DMS153 treated with DMSO at 0.1 percent for 48 hours (cell line): ENCODE results near the gene PNMT.
"Not testable (repeated sequence)": the region's sequence is repeated elsewhere in the genome, so short reads cannot be mapped to it uniquely, and the experiment has no call there.

Source experiments
- DNase-seq: peaks from one replicate; lab custom pipeline; 2025; ENCODE audit not compliant: unreplicated experiment; lab: John Stamatoyannopoulos, UW

PNMT gene

DNA sequence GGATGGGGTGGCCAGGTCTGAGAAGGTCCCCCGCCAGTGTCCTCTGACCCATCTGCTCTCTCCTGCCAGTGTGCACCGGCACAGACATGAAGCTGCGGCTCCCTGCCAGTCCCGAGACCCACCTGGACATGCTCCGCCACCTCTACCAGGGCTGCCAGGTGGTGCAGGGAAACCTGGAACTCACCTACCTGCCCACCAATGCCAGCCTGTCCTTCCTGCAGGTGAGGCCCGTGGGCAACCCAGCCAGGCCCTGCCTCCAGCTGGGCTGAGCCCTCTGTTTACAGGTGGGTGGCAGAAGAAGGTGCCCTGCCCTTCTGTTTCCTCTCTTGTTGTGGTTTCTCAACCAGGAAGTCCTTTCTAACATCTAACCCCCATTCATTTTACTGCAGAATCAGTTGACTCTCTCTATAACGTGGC, 38.7 kb downstream of the PNMT start:
- DNase-seq, result no peak

DNA sequence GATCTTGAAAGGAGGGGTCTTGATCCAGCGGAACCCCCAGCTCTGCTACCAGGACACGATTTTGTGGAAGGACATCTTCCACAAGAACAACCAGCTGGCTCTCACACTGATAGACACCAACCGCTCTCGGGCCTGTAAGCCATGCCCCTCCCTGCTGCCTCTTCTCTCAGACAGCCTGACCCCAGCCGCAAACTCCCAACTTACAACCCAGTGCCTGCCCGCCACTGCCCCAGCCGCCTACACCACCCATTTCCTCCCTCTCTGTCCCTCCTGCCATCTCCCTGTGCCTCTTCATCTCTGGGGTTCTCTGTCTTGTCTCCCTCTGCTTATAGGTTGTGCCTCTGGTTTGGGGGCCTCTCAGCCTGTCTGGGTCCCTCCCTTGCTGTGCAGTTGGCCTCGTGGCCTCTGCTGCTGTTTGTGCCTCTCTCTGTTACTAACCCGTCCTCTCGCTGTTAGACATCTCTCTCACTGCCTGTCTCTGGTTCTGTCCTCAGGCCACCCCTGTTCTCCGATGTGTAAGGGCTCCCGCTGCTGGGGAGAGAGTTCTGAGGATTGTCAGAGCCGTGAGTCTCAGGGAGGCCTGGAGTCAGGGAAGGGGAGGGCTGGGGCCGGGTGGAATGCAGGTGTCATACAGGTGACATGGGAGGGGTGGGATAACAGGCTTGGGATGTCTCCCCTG, 41.2 kb downstream of the PNMT start:
- DNase-seq, result no peak

DNA sequence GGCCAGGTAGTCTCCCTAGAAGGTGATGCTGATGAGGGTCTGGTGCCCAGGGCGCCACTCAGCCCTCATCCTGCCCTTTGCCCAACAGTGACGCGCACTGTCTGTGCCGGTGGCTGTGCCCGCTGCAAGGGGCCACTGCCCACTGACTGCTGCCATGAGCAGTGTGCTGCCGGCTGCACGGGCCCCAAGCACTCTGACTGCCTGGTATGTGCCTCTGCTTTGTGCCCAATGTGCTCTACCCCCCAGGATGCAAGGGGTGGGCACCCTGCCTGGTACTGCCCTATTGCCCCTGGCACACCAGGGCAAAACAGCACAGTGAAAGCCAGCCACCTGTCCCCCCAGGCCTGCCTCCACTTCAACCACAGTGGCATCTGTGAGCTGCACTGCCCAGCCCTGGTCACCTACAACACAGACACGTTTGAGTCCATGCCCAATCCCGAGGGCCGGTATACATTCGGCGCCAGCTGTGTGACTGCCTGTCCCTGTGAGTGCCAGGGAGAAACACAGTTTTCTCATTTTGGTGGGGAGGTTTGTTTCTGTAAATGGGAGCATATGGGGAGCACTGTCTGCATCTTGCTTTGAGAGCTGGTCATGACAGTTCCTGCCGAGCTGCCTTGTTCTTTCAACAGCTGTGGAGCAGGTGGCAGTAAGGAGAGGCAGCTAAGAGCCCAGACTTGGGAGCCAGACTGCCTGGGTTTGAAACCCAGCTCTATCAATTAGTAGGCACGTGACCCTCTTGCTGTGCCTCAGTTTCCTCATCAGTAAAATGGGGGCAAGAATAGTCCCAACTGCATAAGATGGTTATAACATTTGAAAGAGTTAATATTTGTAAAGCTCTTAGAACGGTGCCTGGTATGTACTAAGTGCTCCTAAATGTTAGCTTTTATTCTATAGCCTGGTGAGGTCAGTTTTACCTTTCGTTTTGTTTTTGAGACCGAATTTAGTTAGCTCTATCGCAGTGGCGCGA, 42.0 kb downstream of the PNMT start:
- DNase-seq, result no peak

DNA sequence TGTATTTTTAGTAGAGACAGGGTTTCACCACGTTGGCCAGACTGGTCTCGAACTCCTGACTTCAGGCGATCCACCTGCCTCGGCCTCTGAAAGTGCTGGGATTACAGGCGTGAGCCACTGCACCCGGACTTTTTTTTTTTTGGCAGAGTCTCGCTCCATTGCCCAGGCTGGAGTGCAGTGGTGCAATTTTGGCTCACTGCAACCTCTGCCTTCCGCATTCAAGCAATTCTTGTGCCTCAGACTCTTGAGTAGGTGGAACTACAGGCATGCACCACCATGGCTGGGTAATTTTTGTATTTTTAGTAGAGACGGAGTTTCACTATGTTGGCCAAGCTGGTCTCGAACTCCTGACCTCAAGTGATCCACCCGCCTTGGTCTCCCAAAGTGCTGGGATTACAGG, 42.8 kb downstream of the PNMT start:
- DNase-seq, result not testable (repeated sequence)

DNA sequence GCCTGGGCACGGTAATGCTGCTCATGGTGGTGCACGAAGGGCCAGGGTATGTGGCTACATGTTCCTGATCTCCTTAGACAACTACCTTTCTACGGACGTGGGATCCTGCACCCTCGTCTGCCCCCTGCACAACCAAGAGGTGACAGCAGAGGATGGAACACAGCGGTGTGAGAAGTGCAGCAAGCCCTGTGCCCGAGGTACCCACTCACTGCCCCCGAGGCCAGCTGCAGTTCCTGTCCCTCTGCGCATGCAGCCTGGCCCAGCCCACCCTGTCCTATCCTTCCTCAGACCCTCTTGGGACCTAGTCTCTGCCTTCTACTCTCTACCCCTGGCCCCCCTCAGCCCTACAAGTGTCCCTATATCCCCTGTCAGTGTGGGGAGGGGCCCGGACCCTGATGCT, 43.6 kb downstream of the PNMT start:
- no peak for DNase-seq

DNA sequence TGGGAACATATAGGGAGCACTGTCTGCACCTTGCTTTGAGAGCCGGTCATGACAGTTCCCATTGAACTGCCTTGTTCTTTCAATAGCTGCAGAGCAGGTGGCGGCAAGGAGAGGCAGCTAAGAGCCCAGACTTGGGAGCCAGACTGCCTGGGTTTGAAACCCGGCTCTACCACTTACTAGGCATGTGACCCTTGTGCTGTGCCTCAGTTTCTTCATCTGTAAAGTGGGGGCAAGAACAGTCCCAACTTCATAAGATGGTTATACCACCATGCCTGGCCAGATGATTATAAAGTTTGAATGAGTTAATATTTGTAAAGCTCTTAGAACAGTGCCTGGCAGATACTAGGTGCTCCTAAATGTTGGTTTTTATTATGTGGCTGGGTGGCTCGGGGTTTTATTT, 46.0 kb downstream of the PNMT start:
- DNase-seq, result no peak

DNA sequence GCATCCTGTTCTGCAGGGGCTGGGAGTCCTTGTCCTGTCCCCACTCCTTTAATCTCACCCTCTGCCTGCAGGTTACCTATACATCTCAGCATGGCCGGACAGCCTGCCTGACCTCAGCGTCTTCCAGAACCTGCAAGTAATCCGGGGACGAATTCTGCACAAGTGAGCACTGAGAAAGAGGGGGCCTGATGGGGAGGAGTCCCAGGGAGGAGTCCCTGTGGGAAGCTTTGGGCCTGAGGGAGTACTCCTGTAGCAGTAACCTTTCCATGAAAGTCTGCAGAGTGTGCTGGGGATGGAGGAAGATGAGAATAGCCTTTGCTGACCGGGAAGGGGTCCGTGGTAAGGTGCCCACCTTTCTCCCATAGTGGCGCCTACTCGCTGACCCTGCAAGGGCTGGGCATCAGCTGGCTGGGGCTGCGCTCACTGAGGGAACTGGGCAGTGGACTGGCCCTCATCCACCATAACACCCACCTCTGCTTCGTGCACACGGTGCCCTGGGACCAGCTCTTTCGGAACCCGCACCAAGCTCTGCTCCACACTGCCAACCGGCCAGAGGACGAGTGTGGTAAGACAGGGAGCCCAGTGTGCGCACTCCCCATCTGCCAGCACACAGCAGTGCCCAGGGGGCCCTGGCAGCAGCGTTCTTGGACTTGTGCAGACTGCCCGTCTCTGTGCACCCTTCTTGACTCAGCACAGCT, 47.3 kb downstream of the PNMT start:
- DNase-seq, result no peak

DNA sequence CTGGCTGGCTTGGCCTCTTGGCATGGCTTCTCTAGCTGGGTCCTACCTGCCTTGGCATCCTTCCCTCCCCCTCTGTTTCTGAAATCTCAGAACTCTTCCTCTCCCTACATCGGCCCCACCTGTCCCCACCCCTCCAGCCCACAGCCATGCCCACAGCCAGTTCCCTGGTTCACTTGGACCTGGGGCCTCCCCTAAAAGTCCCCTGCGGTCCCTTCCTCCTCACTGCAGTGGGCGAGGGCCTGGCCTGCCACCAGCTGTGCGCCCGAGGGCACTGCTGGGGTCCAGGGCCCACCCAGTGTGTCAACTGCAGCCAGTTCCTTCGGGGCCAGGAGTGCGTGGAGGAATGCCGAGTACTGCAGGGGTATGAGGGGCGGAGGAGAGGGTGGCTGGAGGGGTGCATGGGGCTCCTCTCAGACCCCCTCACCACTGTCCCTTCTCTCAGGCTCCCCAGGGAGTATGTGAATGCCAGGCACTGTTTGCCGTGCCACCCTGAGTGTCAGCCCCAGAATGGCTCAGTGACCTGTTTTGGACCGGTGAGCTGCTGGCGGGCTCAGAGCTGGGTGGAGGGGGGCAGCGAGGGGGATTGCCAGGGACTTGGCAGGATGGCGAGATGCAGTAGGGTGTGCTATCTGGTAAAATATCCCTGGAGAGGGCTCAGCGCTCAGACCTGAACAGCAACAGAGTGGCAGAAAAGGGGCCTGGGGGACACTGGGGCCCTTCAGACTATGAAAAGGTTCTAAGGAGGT, 48.0 kb downstream of the PNMT start:
- DNase-seq, result no peak

DNA sequence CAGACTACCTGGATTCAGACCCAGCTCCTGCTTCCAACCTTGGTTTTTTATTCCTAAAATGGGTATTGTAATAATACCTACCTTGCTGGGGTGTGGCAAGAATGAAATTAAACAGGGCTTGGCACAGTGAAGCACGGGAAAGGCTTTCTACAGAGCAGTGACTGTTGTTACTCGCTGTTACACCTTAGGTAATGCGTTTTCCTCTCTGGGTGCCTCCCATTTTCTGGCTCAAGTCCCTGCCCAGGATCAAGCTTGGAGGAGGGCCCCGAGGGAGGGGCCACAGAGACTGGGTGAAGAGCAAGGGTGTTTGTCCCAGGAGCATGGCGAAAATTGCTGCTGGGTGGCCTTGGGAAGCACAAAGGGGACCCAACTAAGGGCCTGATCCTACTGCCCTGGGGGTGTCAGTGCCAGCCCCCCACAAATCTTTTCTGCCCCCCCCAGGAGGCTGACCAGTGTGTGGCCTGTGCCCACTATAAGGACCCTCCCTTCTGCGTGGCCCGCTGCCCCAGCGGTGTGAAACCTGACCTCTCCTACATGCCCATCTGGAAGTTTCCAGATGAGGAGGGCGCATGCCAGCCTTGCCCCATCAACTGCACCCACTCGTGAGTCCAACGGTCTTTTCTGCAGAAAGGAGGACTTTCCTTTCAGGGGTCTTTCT, 48.8 kb downstream of the PNMT start:
- no peak for DNase-seq

DNA sequence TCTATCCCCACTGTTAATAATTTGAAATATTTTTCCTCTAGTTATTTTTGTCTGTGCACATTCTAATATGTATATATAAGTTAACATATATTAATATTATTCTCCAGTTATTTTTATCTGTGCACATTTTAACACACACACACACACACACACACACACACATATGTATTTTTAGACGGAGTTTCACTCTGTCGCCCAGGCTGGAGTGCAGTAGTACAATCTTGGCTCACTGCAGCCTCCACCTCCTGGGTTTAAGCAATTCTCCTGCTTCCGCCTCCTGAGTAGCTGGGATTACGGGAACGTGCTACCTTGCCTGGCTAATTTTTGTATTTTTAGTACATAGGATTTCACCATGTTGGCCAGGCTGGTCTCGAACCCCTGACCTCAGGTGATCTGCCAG, 49.4 kb downstream of the PNMT start:
- DNase-seq, result no peak

DNA sequence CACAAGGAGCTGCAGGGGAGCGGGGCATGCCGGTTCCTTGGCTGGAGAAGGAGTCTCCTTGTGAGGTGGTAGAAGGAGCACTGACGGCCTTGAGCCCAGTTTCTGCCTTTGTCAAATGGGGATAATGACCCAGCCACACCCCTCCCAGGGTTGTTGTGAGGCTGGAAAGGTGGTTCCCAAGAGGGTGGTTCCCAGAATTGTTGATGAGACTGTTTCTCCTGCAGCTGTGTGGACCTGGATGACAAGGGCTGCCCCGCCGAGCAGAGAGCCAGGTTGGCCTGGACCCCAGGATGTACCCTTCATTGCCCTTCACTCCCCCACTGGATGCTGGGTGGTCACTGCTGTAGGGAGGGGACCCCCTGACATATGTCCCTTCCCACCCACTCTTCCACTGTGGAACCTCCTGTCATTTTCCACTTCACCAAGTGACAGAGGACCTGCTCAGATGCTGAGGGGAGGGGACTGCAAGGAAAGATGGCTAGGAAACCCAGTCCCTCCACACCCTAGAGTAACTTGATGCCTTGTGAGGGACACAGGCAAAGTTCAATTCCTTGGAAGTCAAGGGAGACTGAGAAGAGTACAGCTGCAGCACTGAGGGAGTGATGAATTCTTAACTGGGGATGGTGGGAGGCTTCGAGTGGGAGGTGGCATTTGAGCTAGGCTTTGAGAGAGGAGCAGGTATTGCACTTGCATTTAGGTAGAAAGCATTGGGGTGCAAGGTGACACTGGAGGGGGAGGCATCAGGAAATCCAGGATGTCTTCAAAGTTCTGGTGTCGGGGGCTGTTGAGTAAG, 51.5 kb downstream of the PNMT start:
- no peak for DNase-seq
